Ectodermal cell (in vitro differentiated cells): ENCODE measurements around the gene AREG.

Experiments used
- H3K27ac ChIP-seq: 2 replicates; pipeline ENCODE4 v1.7.0; 2013; ENCODE audit warnings: mild to moderate bottlenecking, low read depth, low read length; ENCODE audit not compliant: insufficient read depth, poor library complexity, severe bottlenecking
- H3K27me3 ChIP-seq: 2 replicates; pipeline ENCODE4 v1.7.0; 2013; ENCODE audit warnings: mild to moderate bottlenecking, low read length; ENCODE audit not compliant: insufficient read depth, control insufficient read depth, poor library complexity, severe bottlenecking
- H3K36me3 ChIP-seq: one replicate; pipeline ENCODE4 v1.7.0; 2013; ENCODE audit warnings: low read length; ENCODE audit not compliant: control insufficient read depth, insufficient read depth
- H3K4me1 ChIP-seq: one replicate; pipeline ENCODE4 v1.7.0; 2013; ENCODE audit warnings: low read length; ENCODE audit not compliant: control insufficient read depth, insufficient read depth
- H3K4me3 ChIP-seq: 2 replicates; pipeline ENCODE4 v1.7.0; 2013; ENCODE audit warnings: low read depth, low read length, control low read depth; ENCODE audit not compliant: insufficient read depth
- H3K9me3 ChIP-seq: 2 replicates; pipeline ENCODE4 v1.7.0; 2013; ENCODE audit warnings: mild to moderate bottlenecking, low read length, moderate library complexity; ENCODE audit not compliant: control insufficient read depth
- WGBS, 2 experiments: methylation state at CpG; one replicate each; pipeline ENCODE4 v1.1.7; 2013; ENCODE audit warnings: missing lambda C conversion rate in 2 of 2; 5-methylcytosine and 5-hydroxymethylcytosine counted together

The AREG gene

GRCh38 chr4:74431113-74431826 lies 13.7 kb upstream of the AREG start:
- Histone ChIP-seq H3K36me3 (no peaks in the 10 kb centered on the region), H3K27me3 (no peaks in the 10 kb centered on the region), H3K9me3 (no peaks in the 10 kb centered on the region), H3K27ac (no peak overlapping the region), H3K4me1 (no peaks in the 10 kb centered on the region), H3K4me3 (no peak overlapping the region)
- WGBS, 2 experiments, result 91 to 93% methylated on average over 11 of the region's 11 CpGs

GRCh38 chr4:74433043-74433442 lies 11.9 kb upstream of the AREG start:
- WGBS, 2 experiments, result 73 to 94% methylated on average over 2 of the region's 2 CpGs
- no peaks in the 10 kb centered on the region for H3K4me1 ChIP-seq
- no peaks in the 10 kb centered on the region for H3K36me3 ChIP-seq
- H3K4me3 ChIP-seq, result no peak overlapping the region
- no peaks in the 10 kb centered on the region for H3K9me3 ChIP-seq
- no peaks in the 10 kb centered on the region for H3K27me3 ChIP-seq
- no peak overlapping the region for H3K27ac ChIP-seq

GRCh38 chr4:74433541-74434172 lies 11.3 kb upstream of the AREG start:
- H3K9me3 ChIP-seq, result no peaks in the 10 kb centered on the region
- H3K27me3 ChIP-seq, result no peaks in the 10 kb centered on the region
- WGBS, 2 experiments, result 74 to 81% methylated on average over 7 of the region's 7 CpGs
- H3K27ac ChIP-seq, result no peak overlapping the region
- H3K4me1 ChIP-seq, result no peaks in the 10 kb centered on the region
- no peak overlapping the region for H3K4me3 ChIP-seq
- no peaks in the 10 kb centered on the region for H3K36me3 ChIP-seq

GRCh38 chr4:74435296-74435695 lies 9.6 kb upstream of the AREG start:
- WGBS, 2 experiments, result 83% methylated on average over 1 of the region's 1 CpG; no CpG with 5 or more reads in 1 of the 2 experiments
- H3K36me3 ChIP-seq, result no peaks in the 10 kb centered on the region

GRCh38 chr4:74437866-74438265 lies 7.1 kb upstream of the AREG start:
- Histone ChIP-seq H3K27me3 (no peaks in the 10 kb centered on the region), H3K4me3 (no peak overlapping the region), H3K9me3 (no peaks in the 10 kb centered on the region), H3K4me1 (no peaks in the 10 kb centered on the region), H3K36me3 (no peaks in the 10 kb centered on the region), H3K27ac (no peak overlapping the region)
- WGBS, 2 experiments, result 95 to 96% methylated on average over 3 of the region's 3 CpGs

More at GRCh38 chr4:74435296-74435695, 9.6 kb upstream of the AREG start:
- Histone ChIP-seq H3K27me3 (no peaks in the 10 kb centered on the region), H3K27ac (no peak overlapping the region), H3K4me1 (no peaks in the 10 kb centered on the region), H3K9me3 (no peaks in the 10 kb centered on the region), H3K4me3 (no peak overlapping the region)

GRCh38 chr4:74438661-74439060 lies 6.3 kb upstream of the AREG start:
- WGBS, 2 experiments, result 85 to 91% methylated on average over 1 of the region's 1 CpG
- Histone ChIP-seq H3K36me3 (no peaks in the 10 kb centered on the region), H3K27me3 (no peaks in the 10 kb centered on the region), H3K27ac (no peak overlapping the region), H3K4me1 (no peaks in the 10 kb centered on the region), H3K9me3 (no peaks in the 10 kb centered on the region), H3K4me3 (no peak overlapping the region)

- H3K27me3 ChIP-seq, result peaks cover 13% of the 10 kb centered on the region
- 93 to 98% methylated on average over 7 of the region's 7 CpGs for WGBS, 2 experiments
- no peak overlapping the region for H3K27ac ChIP-seq
- no peaks in the 10 kb centered on the region for H3K4me1 ChIP-seq
- H3K9me3 ChIP-seq, result no peaks in the 10 kb centered on the region
- no peak overlapping the region for H3K4me3 ChIP-seq
- H3K36me3 ChIP-seq, result no peaks in the 10 kb centered on the region
These were observed 5.0 kb upstream of the AREG start for GRCh38 chr4:74439952-74440351.

GRCh38 chr4:74440356-74440755 lies 4.6 kb upstream of the AREG start:
- H3K27me3 ChIP-seq, result peaks cover 17% of the 10 kb centered on the region
- H3K9me3 ChIP-seq, result no peaks in the 10 kb centered on the region
- no peaks in the 10 kb centered on the region for H3K36me3 ChIP-seq
- no peak overlapping the region for H3K4me3 ChIP-seq
- 90 to 96% methylated on average over 4 of the region's 4 CpGs for WGBS, 2 experiments
- H3K4me1 ChIP-seq, result no peaks in the 10 kb centered on the region
- H3K27ac ChIP-seq, result no peak overlapping the region

- Histone ChIP-seq H3K27ac (no peak overlapping the region), H3K4me1 (no peaks in the 10 kb centered on the region)
These were observed 3.2 kb upstream of the AREG start for GRCh38 chr4:74441744-74442143.

GRCh38 chr4:74446193-74446868 lies 1.4 kb downstream of the AREG start:
- no peak overlapping the region for H3K27ac ChIP-seq
- H3K36me3 ChIP-seq, result no peaks in the 10 kb centered on the region
- H3K27me3 ChIP-seq, result peaks cover 33% of the 10 kb centered on the region
- WGBS, 2 experiments, result 91 to 95% methylated on average over 8 of the region's 8 CpGs
- no peak overlapping the region for H3K4me3 ChIP-seq
- no peaks in the 10 kb centered on the region for H3K9me3 ChIP-seq
- H3K4me1 ChIP-seq, result no peaks in the 10 kb centered on the region

More at GRCh38 chr4:74441744-74442143, 3.2 kb upstream of the AREG start:
- H3K36me3 ChIP-seq, result no peaks in the 10 kb centered on the region
- peaks cover 28% of the 10 kb centered on the region for H3K27me3 ChIP-seq
- H3K9me3 ChIP-seq, result no peaks in the 10 kb centered on the region
- no peak overlapping the region for H3K4me3 ChIP-seq
- WGBS, 2 experiments, result 100% methylated on average over 2 of the region's 3 CpGs; no CpG with 5 or more reads in 1 of the 2 experiments
